Measurements from ENCODE around the gene MYD88. TPM values are rescaled to one million over a fixed set of nuclear protein-coding genes. Genes with fewer than 3 reads are reported as not detected.

The MYD88 gene
- 20.8 and 23.2 TPM in 2 replicates for total RNA-seq

GRCh38 chr3:38138349-38139190 is at the start of gene MYD88:
Gene MYD88, plus strand, starts transcription at chr3:38138661. Its CDS starts 40 bp downstream, at chr3:38138701.

GRCh38 chr3:38136777-38137614 is 1.5 kb upstream of the MYD88 start, which contains the start of gene ACAA1:
Gene ACAA1, minus strand, starts transcription at chr3:38137127. Its CDS starts 92 bp downstream, at chr3:38137035.

GRCh38 chr3:38164952-38165721 is 26.7 kb downstream of the MYD88 start, which contains the start of gene OXSR1:
Gene OXSR1, plus strand, starts transcription at chr3:38165537. Its CDS starts 340 bp downstream, at chr3:38165877.

Small RNAs within 50 kb of the gene (small RNA-seq; reads per million reads assigned to genes)
- gene RF00019 = not detected

Other genes starting within 250 kb of the MYD88 start
- gene VILL, start 147.9 kb upstream of the MYD88 start, total RNA-seq = 15.3 and 22.4 TPM in 2 replicates
- 88.8 and 100 TPM in 2 replicates for gene PLCD1, start 109.0 kb upstream of the MYD88 start, total RNA-seq
- 0.11 and 0.39 TPM in 2 replicates for gene DLEC1, start 99.5 kb upstream of the MYD88 start, total RNA-seq
- 27.7 and 44.0 TPM in 2 replicates for gene ACAA1, start 1.5 kb upstream of the MYD88 start, total RNA-seq
- gene OXSR1, start 26.9 kb downstream of the MYD88 start, total RNA-seq = 68.3 and 92.4 TPM in 2 replicates
- gene SLC22A13, start 127.2 kb downstream of the MYD88 start, total RNA-seq = 2.6 and 3.1 TPM in 2 replicates
- gene SLC22A14, start 143.6 kb downstream of the MYD88 start, total RNA-seq = 1.3 and 1.6 TPM in 2 replicates
- 2.4 TPM in 2 replicates for gene XYLB, start 208.1 kb downstream of the MYD88 start, total RNA-seq